Measurements from ENCODE around the gene KCNIP3. TPM values are rescaled to one million over a fixed set of nuclear protein-coding genes. Genes with fewer than 3 reads are reported as not detected.

KCNIP3 gene
- total RNA-seq, 2 donors from 2014 or later = 1.6 to 2.9 TPM

DNA sequence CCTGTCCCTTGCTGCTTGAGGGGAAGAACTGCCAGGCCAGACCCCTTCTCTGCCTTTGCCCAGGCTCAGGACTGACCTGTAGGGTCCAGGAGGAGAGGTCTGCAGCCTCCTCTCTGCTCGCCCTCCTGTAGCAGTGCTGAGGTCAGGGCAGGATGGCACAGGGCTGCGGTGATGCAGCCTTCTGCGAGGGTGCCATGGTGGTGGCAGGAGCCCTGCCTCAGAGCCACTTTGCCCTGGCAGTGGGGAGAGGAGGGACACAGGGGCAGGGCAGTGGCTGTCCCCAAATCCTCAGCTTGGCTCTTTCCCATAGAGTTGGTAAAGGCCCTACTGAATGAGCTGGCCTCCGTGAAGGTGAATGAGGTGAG is 22.0 kb upstream of the KCNIP3 start:
- Histone ChIP-seq H3K36me3 (replicated peaks in 1 of 2; ENCODE audit: insufficient read depth in 1 of 2, low read depth in 2 of 2) (no peaks in the 10 kb centered on the region), H3K4me1 (peaks cover 52% of the 10 kb centered on the region), H3K4me3 (no peak overlapping the region), H3K27me3 (no peaks in the 10 kb centered on the region), H3K9me3 (no peaks in the 10 kb centered on the region), H3K27ac (peak overlapping the region; percentile 68 to 84 (median 76))
- ATAC-seq (no peak), DNase-seq (peak in 3 of 4 donors; percentile 1 to 8 (median 7))
- WGBS, 2 donors = 50 to 51% methylated on average over 1 to 4 of the region's 4 CpGs
- intact Hi-C loops (cut with DNase I) = no loop called here
- TF ChIP-seq, protein P1, sequence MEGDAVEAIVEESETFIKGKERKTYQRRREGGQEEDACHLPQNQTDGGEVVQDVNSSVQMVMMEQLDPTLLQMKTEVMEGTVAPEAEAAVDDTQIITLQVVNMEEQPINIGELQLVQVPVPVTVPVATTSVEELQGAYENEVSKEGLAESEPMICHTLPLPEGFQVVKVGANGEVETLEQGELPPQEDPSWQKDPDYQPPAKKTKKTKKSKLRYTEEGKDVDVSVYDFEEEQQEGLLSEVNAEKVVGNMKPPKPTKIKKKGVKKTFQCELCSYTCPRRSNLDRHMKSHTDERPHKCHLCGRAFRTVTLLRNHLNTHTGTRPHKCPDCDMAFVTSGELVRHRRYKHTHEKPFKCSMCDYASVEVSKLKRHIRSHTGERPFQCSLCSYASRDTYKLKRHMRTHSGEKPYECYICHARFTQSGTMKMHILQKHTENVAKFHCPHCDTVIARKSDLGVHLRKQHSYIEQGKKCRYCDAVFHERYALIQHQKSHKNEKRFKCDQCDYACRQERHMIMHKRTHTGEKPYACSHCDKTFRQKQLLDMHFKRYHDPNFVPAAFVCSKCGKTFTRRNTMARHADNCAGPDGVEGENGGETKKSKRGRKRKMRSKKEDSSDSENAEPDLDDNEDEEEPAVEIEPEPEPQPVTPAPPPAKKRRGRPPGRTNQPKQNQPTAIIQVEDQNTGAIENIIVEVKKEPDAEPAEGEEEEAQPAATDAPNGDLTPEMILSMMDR (IDR thresholded peaks at IDR 0.05) = no peak
- TF ChIP-seq POLR2A (IDR thresholded peaks at IDR 0.05) = no peak

DNA sequence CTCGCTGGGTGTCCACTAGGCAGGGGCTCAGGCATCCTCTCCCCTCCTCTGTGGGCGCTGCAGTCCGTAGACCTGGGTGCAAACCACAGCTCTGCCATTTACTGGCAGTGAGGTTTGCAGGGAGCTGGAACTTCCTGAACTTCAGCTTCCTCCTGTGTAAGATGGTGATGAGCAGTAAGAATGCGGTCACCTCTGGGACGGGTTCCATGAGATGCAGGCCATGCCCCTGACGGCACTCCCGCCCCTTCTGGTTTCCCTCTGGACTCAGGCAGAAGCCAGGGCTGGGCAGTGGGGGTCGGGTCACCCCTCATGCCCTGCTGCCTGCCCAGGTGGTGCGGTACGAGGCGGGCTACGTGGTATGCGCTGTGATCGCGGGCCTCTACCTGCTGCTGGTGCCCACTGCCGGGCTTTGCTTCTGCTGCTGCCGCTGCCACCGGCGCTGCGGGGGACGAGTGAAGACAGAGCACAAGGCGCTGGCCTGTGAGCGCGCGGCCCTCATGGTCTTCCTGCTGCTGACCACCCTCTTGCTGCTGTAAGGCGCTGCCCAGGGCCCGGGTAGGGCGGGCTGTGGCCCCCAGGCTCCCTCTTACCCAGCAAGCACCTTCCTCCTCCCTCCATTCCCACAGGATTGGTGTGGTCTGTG is 21.4 kb upstream of the KCNIP3 start:
- TF ChIP-seq, protein P1 (IDR thresholded peaks at IDR 0.05) = no peak
- TF ChIP-seq POLR2A (IDR thresholded peaks at IDR 0.05) = peak in 2 of 3 donors; percentile 22 to 32
- intact Hi-C loops (cut with DNase I) = no loop called here
- Histone ChIP-seq H3K9me3 (no peaks in the 10 kb centered on the region), H3K27ac (peak overlapping the region in 3 of 4 donors; percentile 74 to 84 (median 79)), H3K27me3 (no peaks in the 10 kb centered on the region), H3K36me3 (replicated peaks in 1 of 2; ENCODE audit: insufficient read depth in 1 of 2, low read depth in 2 of 2) (no peaks in the 10 kb centered on the region), H3K4me1 (peaks cover 52% of the 10 kb centered on the region), H3K4me3 (no peak overlapping the region)
- DNase-seq (peak in 3 of 4 donors; percentile 20 to 52 (median 51)), ATAC-seq (peak; percentile 10)
- 74 to 84% methylated on average over 3 to 28 of the region's 28 CpGs for WGBS, 2 donors

DNA sequence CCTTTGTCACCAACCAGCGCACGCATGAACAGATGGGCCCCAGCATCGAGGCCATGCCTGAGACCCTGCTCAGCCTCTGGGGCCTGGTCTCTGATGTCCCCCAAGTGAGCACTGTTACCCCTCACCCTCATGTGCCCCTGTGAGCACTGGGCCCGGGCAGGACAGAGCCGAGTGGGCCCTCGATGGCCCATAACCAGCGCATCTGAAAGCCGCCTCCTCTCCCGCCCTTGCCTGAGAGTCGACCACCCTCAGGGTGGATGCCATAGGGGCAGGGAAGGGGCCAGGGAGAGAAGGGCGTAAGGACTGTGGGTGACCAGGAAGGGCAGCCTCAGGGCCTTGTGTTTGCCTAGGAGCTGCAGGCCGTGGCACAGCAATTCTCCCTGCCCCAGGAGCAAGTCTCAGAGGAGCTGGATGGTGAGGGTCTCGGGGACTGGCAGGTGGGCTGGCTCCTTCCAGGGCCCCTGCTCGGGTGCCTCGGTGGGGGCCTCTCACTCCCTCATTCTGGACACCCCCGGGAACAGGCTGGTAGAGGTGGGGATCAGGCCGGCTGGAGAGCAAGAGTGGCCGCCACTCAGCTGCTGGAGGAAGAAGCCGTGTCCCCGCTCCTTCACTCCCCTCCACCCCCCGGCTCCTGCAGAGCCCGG is 20.8 kb upstream of the KCNIP3 start:
- 84 to 91% methylated on average over 8 to 18 of the region's 22 CpGs for WGBS, 2 donors
- DNase-seq = peak in 3 of 4 donors; percentile 1 to 10 (median 7)
- no peaks in the 10 kb centered on the region for H3K27me3 ChIP-seq
- no peaks in the 10 kb centered on the region for H3K9me3 ChIP-seq
- TF ChIP-seq POLR2A (IDR thresholded peaks at IDR 0.05) = no peak
- TF ChIP-seq, protein P1 (IDR thresholded peaks at IDR 0.05) = no peak
- no peak overlapping the region for H3K4me3 ChIP-seq
- intact Hi-C loops (cut with DNase I) = no loop called here
- no peaks in the 10 kb centered on the region for H3K36me3 ChIP-seq (replicated peaks in 1 of 2; ENCODE audit: insufficient read depth in 1 of 2, low read depth in 2 of 2)
- H3K4me1 ChIP-seq = peaks cover 52% of the 10 kb centered on the region
- H3K27ac ChIP-seq = peak overlapping the region in 1 of 4 donors; percentile 10
- no peak for ATAC-seq

DNA sequence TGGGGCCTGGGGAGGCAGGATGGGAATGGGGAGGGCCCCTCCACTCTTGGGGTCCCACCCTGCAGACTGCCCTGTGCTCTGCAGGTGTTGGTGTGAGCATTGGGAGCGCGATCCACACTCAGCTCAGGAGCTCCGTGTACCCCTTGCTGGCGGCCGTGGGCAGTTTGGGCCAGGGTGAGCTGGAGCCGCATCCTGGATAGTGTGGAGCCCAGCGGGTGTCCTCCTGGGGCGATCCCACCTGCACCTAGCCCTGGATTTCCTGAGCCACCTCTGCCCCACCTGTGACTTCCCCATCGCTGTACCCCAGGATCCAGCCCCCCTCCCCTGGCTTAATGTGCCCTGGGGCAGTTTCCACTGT is 20.3 kb upstream of the KCNIP3 start:
- DNase-seq (no peak), ATAC-seq (no peak)
- intact Hi-C loops (cut with DNase I) = no loop called here
- peak overlapping the region in 2 of 4 donors; percentile 3 to 10 for H3K27ac ChIP-seq
- whole genome bisulfite sequencing, 2 donors = 83 to 93% methylated on average over 5 to 9 of the region's 9 CpGs
- H3K36me3 ChIP-seq (replicated peaks in 1 of 2; ENCODE audit: insufficient read depth in 1 of 2, low read depth in 2 of 2) = no peaks in the 10 kb centered on the region
- H3K9me3 ChIP-seq = no peaks in the 10 kb centered on the region
- H3K27me3 ChIP-seq = no peaks in the 10 kb centered on the region
- H3K4me1 ChIP-seq = peaks cover 52% of the 10 kb centered on the region
- TF ChIP-seq, protein P1 (IDR thresholded peaks at IDR 0.05) = no peak
- TF ChIP-seq POLR2A (IDR thresholded peaks at IDR 0.05) = no peak
- no peak overlapping the region for H3K4me3 ChIP-seq

All from body of pancreas (tissue), 4 donors.